Activated T-cell treated with anti-CD3 and anti-CD28 coated beads, Interleukin-2, amount 50 U/mL, for 1 hour (primary cell): ENCODE measurements around the gene SPPL3.

Experiments
- DNase-seq: peaks from one replicate; pipeline ENCODE4 v3.0.0-alpha.2; 2020

The SPPL3 gene

GRCh38 chr12:120870415-120870814 lies 33.7 kb downstream of the SPPL3 start:
- DNase-seq, result no peak

- no peak for DNase-seq
Observed at GRCh38 chr12:120869376-120869775, 34.8 kb downstream of the SPPL3 start.

DNA sequence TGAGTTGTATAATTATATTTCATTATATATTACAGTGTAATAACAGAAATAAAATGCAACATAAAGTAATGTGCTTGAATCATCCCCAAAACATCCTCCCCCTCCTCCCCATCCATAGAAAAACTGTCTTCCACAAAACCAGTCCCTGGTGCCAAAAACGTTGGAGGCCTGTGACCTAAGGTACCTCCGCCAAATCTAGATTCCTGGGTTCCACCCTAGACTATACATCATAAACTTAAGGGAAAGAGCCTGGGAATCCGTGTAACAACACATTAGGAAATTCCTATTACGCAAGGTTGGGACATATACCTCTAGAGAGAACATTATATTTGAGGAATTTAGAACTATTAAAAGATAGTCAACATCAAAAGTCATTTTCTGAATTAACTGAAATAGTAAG lies 38.0 kb downstream of the SPPL3 start:
- DNase-seq, result no peak

GRCh38 chr12:120865098-120865497 lies 39.1 kb downstream of the SPPL3 start:
- DNase-seq, result no peak

DNA sequence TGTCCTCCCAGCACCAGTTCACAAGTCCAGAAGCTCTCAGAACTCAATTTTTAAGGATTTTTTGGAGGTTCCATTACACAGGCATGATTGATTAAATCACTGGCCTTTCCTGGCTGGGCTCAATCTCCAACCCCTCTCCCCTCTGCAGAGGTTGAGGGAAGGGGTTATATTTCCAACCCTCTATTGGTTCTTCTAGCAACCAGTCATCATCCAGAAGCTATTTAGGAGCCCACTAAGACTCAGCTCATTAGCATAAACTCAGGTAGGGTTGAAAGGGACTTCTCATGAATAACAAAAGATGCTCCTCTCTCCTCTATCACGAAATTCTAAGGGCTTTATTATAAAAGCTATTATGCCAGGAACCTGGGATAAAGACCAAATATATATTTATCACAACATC lies 41.5 kb downstream of the SPPL3 start:
- no peak for DNase-seq

GRCh38 chr12:120861074-120861795 lies 42.9 kb downstream of the SPPL3 start:
- DNase-seq, result no peak

- DNase-seq, result no peak
Observed at GRCh38 chr12:120858306-120859088, 45.7 kb downstream of the SPPL3 start.

GRCh38 chr12:120856980-120857379 lies 47.2 kb downstream of the SPPL3 start:
- no peak for DNase-seq

- DNase-seq, result no peak
Observed at GRCh38 chr12:120855823-120856588, 48.2 kb downstream of the SPPL3 start.

DNA sequence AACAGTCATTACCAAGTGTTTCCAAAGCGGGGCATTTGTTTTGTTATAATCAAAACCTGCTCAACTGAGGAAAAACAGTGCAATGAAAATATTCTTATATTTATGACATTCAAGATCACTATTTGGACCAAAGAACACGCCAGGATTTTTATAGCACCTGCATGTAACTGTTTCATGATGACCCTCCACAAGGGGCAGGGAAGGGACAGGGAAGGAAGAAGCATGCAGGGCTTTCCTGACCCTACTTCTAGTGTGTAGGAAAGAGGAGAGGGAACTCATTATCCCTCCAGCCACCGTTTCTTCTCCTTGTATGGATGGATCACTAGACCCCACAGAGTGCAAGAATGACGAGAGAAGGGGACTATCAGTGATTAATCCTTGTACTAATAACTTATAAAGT lies 49.4 kb downstream of the SPPL3 start:
- DNase-seq, result no peak

GRCh38 chr12:120853188-120853587 lies 51.0 kb downstream of the SPPL3 start:
- DNase-seq, result no peak

GRCh38 chr12:120851944-120852343 lies 52.2 kb downstream of the SPPL3 start:
- no peak for DNase-seq

GRCh38 chr12:120851444-120851843 lies 52.7 kb downstream of the SPPL3 start:
- no peak for DNase-seq

DNA sequence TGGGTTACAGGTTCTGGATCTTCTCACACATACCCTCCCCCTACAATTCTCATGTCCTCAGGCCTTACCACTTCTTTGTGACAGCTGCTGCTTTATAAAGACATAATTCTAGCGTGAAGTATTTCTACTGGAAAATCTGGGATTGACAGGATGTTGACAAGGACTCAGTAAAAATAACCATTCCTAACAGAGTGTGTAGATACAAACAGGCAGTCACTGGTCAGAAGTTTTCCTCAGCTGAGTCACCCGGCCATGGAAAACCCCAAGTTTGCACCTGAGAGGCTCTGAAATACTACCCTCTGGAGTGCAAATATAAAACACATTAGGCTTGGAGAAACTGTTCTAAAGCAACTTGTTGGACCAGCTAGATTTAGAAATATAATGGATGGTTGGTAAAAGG lies 54.4 kb downstream of the SPPL3 start:
- DNase-seq, result no peak

DNA sequence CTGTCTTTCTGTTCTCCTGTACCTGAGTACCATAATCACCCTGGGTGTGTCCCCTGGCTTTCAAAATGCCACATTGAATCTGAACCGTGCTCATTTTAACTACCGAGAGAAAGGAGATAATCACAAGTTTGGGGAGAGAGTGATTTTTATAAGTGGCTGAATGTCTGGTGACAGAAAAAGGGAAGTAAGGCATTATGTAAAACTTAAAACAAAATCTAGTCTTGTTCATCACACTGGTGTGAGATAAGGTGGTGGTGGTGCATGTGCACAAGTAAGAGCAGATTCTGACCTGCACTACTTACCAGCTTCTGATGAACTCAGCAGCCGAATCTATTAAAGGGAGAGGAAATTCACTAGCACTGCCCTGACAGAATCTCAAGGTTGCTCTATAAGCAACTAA lies 56.3 kb downstream of the SPPL3 start:
- no peak for DNase-seq

DNA sequence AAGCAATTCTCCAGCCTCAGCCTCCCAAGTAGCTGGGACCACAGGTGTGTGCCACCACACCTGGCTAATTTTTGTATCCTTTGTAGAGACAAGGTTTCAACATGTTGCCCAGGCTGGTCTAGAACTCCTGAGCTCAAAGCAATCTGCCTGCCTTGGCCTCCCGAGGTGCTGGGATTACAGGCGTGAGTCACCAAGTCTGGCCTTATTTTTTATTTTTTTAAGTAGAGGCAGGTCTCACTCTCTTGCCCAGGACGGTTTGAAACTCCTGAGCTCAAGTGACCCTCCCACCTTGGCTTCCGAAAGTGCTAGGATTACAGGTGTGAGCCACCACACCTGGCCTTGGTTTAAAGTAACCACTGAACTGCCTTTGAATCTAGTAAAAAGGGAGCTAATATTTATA lies 56.8 kb downstream of the SPPL3 start:
- no peak for DNase-seq

- no peak for DNase-seq
Observed at GRCh38 chr12:120846721-120847120, 57.4 kb downstream of the SPPL3 start.

GRCh38 chr12:120845696-120846095 lies 58.5 kb downstream of the SPPL3 start:
- no peak for DNase-seq

DNA sequence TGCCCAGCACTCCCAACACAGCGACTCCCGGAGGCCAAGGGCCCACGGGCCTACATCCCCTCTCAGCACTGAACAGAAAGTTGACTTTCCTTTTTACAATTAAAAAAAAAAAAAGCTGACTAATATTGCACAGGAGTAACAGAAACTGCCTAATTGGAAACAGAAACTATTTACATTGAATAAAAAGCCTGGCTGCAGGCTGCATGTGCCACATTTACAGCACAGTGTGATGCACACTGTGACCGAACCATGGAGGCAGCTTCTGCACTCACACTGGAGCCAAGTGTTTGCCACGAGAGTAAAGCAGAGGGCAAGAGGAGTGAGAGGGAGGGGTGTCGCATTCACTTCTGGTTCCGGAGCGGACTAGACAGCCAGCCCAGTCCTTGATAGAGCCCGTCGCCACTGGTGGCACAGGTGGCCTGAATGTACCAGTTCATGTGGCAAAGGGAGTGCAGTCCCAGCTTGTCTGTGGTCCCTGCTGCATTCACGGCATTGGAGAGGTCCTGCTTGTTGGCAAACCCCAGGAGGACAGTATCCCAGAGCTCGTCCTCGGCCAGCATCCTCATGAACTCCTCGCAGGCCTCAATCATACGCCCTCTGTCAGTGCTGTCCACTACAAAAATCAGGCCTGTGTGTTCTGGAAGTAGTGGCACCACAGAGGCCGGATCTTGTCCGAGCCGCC lies 59.2 kb downstream of the SPPL3 start:
- DNase-seq, result no peak

DNA sequence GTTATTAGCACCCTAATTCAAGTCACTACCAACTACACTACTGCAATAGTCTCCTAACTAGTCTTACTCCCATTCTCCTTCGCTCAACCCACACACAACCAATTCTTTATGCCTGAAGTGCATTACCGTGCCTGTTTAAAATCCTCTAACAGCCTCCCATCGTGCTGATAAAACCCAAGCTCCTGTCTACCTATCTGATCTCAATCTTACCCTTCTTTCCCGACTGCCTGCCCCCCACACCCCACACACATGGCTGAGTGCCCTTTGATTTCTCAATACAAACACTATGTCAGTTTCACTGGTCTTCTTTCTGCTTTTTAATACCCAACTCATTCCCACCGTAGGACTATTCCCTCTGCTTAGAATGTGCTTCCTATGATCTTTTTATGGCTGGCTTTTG lies 59.9 kb downstream of the SPPL3 start:
- DNase-seq, result no peak

DNA sequence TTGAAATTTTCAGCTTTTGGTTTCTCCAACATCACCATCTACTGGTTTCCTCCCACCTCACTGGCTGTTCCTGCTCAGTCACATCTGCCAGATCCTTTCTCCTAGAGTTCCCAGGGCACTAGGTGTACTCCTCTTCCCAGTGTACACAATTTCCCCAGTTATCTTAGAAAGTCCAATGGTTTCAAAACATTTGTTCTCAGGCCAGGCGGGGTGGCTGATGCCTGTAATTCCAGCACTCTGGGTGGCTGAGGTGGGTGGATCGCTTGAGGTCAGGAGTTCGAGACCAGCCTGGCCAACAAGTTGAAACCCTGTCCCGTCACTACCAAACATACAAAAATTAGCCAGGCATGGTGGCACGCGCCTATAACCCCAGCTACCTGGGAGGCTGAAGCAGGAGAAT lies 60.7 kb downstream of the SPPL3 start:
- DNase-seq, result no peak

DNA sequence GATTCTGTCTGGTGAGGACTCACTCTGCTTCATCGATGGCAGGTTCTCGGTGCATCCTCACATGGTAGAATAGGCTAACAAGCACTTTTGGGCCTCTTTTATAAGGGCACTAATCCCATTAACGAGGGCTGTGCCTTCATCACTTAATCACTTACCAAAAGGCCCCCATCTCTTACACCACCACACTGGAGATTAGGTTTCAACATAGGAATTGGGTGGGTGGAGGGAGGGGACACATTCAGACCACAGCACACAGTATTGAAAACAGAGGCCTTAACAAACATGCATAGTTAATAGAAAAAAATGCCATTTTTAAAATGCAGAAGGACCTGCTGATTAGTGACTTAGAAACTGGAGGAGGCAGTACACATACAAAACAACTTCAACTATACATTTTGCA lies 61.6 kb downstream of the SPPL3 start:
- no peak for DNase-seq

DNA sequence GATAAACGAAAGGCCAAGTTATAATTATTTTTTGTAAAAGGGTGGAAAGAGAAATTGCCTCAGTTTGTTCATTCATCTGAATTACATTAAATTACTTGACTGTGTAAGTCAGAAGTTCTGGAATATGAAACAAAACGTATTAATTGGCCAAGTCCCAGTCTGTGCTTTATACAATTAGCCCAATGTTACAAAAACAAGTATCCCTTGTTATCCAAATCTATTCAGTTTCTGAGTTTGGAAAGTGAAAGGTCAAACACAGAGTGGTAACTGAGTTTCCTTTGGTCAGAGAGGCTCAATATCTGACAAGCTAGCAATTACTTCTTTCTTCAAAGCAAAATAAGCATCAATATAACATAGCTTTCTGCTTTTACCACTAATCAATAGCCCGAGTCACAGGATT lies 62.6 kb downstream of the SPPL3 start:
- no peak for DNase-seq
